IMR-90 (cell line): Measurements from ENCODE around the gene TMEM82.

ENCODE experiments used
- CEBPB ChIP-seq: IDR thresholded peaks from 2 replicates; pipeline ENCODE4 v1.6.1; 2012; ENCODE audit warnings: low read depth, low read length, improper control_type of control experiment
- CHD1 ChIP-seq: IDR thresholded peaks from 2 replicates; pipeline ENCODE4 v1.6.1; 2012; ENCODE audit warnings: low read depth, low read length, improper control_type of control experiment
- CTCF ChIP-seq: conservative IDR thresholded peaks from 2 replicates; pipeline ENCODE4 v1.5.1; 2012; ENCODE audit warnings: mild to moderate bottlenecking, low read depth, low read length, improper control_type of control experiment
- MAFK ChIP-seq: IDR thresholded peaks from 2 replicates; pipeline ENCODE4 v1.6.1; 2012; ENCODE audit warnings: low read depth, low read length, improper control_type of control experiment
- MAZ ChIP-seq: IDR thresholded peaks from 2 replicates; pipeline ENCODE4 v1.6.1; 2012; ENCODE audit warnings: low read depth, mild to moderate bottlenecking, low read length, improper control_type of control experiment, moderate library complexity, borderline replicate concordance
- MXI1 ChIP-seq: IDR thresholded peaks from 2 replicates; pipeline ENCODE4 v1.6.1; 2012; ENCODE audit warnings: low read depth, mild to moderate bottlenecking, low read length, moderate library complexity, borderline replicate concordance
- NFE2L2 ChIP-seq: fragments of 150-350 bp; IDR thresholded peaks from 2 replicates; pipeline ENCODE4 v1.6.1; 2016; ENCODE audit warnings: low read depth, mild to moderate bottlenecking, low read length
- POLR2A ChIP-seq: IDR thresholded peaks from 2 replicates; pipeline ENCODE4 v1.6.1; 2012; ENCODE audit warnings: mild to moderate bottlenecking, low read depth, low read length
- RAD21 ChIP-seq: IDR thresholded peaks from 2 replicates; pipeline ENCODE4 v1.6.1; 2012; ENCODE audit warnings: low read length, improper control_type of control experiment
- RCOR1 ChIP-seq: IDR thresholded peaks from 2 replicates; pipeline ENCODE4 v1.6.1; 2012; ENCODE audit warnings: mild to moderate bottlenecking, low read length, improper control_type of control experiment; ENCODE audit not compliant: insufficient replicate concordance
- RFX5 ChIP-seq: IDR thresholded peaks from 2 replicates; pipeline ENCODE4 v1.8.0; 2012; ENCODE audit warnings: low read depth, mild to moderate bottlenecking, low read length, moderate library complexity
- SMC3 ChIP-seq: fragments of 150-350 bp; IDR thresholded peaks from 2 replicates; pipeline ENCODE4 v1.6.1; 2016; ENCODE audit warnings: low read depth, mild to moderate bottlenecking, antibody characterized with exemption, low read length, moderate library complexity
- USF2 ChIP-seq: fragments of 150-350 bp; IDR thresholded peaks from 2 replicates; pipeline ENCODE4 v1.6.1; 2017; ENCODE audit warnings: mild to moderate bottlenecking, antibody characterized with exemption, low read length, low read depth

GRCh38 chr1:15723631-15724246 is 18.6 kb upstream of the TMEM82 start:
- TF ChIP-seq CTCF (no peak), POLR2A (no peak), RAD21 (no peak), RCOR1 (no peak), SMC3 (no peak), MXI1 (no peak), NFE2L2 (no peak), USF2 (no peak), CEBPB (no peak), RFX5 (no peak), MAFK (no peak), MAZ (no peak), CHD1 (no peak)
